Large intestine (tissue), 3 donors: ENCODE measurements around the gene VPS45. TPM values are rescaled to one million over a fixed set of nuclear protein-coding genes. Genes with fewer than 3 reads are reported as not detected.
A peak's percentile ranks its signal among the peaks of the same experiment; 100 is the strongest.

Source experiments
- DNase-seq, 2 donors: peaks; one replicate each; pipeline versions ENCODE4 v3.0.0 to v3.0.0-alpha.2; 2013
- H3K27ac ChIP-seq: one replicate; pipeline ENCODE4 v1.5.1; 2013; ENCODE audit warnings: low read length
- H3K27me3 ChIP-seq: 2 replicates; pipeline ENCODE4 v1.6.1; 2013; ENCODE audit warnings: low read length; ENCODE audit not compliant: control insufficient read depth, insufficient read depth
- H3K36me3 ChIP-seq: 2 replicates; pipeline ENCODE4 v1.6.1; 2013; ENCODE audit warnings: low read length; ENCODE audit not compliant: control insufficient read depth, insufficient read depth
- H3K4me1 ChIP-seq: one replicate; pipeline ENCODE4 v1.6.1; 2013; ENCODE audit warnings: low read length; ENCODE audit not compliant: control insufficient read depth, insufficient read depth
- H3K4me3 ChIP-seq: one replicate; pipeline ENCODE4 v1.5.1; 2013; ENCODE audit warnings: low read length
- H3K9me3 ChIP-seq: one replicate; pipeline ENCODE4 v1.6.1; 2013; ENCODE audit warnings: mild to moderate bottlenecking, low read depth, low read length, moderate library complexity; ENCODE audit not compliant: control insufficient read depth
- WGBS: methylation state at CpG from one replicate; pipeline ENCODE4 v1.1.5; 2013; ENCODE audit warnings: low lambda C conversion rate; ENCODE audit not compliant: insufficient coverage; 5-methylcytosine and 5-hydroxymethylcytosine counted together
- polyA plus RNA-seq: library from polyadenylated mRNA; unstranded; fragments of 120-200 nt; gene quantifications from one replicate; pipeline ENCODE4 v1.2.1, GENCODE V29; 2013

The VPS45 gene
- polyA plus RNA-seq, 1 donor: 43.6 TPM

- Histone ChIP-seq H3K36me3 (peaks cover 35% of the 10 kb centered on the region), H3K4me3 (no peak overlapping the region), H3K27ac (peak overlapping the region; percentile 5), H3K9me3 (peaks cover 4% of the 10 kb centered on the region), H3K4me1 (no peaks in the 10 kb centered on the region), H3K27me3 (peaks cover 24% of the 10 kb centered on the region)
- no CpG with 5 or more reads among the region's 4 CpGs for WGBS
- DNase-seq: no peak
Measured at GRCh38 chr1:150154143-150154542, 86.6 kb downstream of the VPS45 start.

GRCh38 chr1:150155413-150156071 lies 88.0 kb downstream of the VPS45 start:
- Histone ChIP-seq H3K27me3 (peaks cover 16% of the 10 kb centered on the region), H3K36me3 (peaks cover 44% of the 10 kb centered on the region), H3K9me3 (peaks cover 3% of the 10 kb centered on the region), H3K4me1 (no peaks in the 10 kb centered on the region), H3K27ac (no peak overlapping the region), H3K4me3 (no peak overlapping the region)
- no CpG with 5 or more reads among the region's 13 CpGs for WGBS
- DNase-seq: no peak

- DNase-seq: no peak
- no CpG with 5 or more reads among the region's 16 CpGs for WGBS
- Histone ChIP-seq H3K9me3 (no peaks in the 10 kb centered on the region), H3K27me3 (peaks cover 2% of the 10 kb centered on the region), H3K36me3 (peaks cover 44% of the 10 kb centered on the region), H3K4me3 (no peak overlapping the region), H3K4me1 (peaks cover 5% of the 10 kb centered on the region), H3K27ac (no peak overlapping the region)
Measured at GRCh38 chr1:150156868-150157603, 89.5 kb downstream of the VPS45 start.

- DNase-seq: no peak
- Histone ChIP-seq H3K4me1 (peaks cover 20% of the 10 kb centered on the region), H3K27me3 (no peaks in the 10 kb centered on the region), H3K4me3 (no peak overlapping the region), H3K9me3 (no peaks in the 10 kb centered on the region), H3K27ac (peak overlapping the region; percentile 25), H3K36me3 (peaks cover 35% of the 10 kb centered on the region)
- 67% methylated on average over 1 of the region's 8 CpGs for WGBS
Measured at GRCh38 chr1:150159550-150159949, 92.0 kb downstream of the VPS45 start.

DNA sequence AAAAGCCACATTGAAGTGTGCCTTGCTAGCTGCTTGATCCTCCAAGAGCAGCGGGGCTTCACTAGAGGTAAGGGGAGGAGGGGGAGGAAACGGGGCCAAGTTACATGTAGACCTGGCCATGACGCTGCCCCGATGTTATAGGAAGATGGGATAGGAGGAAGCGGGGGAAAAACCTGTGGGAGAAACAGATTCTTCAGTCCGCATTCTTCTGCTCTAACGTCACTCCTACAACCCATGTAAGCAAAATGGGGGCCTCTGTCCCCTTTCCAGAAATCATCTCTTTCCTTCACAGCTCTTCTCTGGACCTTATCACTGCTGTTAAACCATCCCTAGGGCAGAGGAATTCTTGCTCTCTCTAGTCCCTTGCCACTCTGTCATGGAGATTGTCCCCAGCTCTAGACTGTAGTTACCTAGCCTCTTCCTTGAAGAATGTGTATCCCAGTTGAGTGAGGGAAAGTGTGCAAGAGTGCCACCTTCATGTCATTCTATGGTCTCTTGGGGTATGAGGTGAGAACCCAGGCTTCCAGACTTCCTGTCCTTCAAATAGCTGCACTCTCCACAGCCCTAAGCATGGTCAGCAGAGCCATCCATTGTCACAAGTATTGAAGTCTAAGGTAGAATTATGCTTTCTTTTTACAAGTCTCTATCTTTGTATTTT lies 93.5 kb downstream of the VPS45 start:
- no peak for DNase-seq
- Histone ChIP-seq H3K36me3 (peaks cover 31% of the 10 kb centered on the region), H3K4me3 (no peak overlapping the region), H3K27ac (peak overlapping the region; percentile 80), H3K27me3 (no peaks in the 10 kb centered on the region), H3K9me3 (no peaks in the 10 kb centered on the region), H3K4me1 (peaks cover 20% of the 10 kb centered on the region)
- no CpG with 5 or more reads among the region's 7 CpGs for WGBS

- Histone ChIP-seq H3K27ac (peak overlapping the region; percentile 80), H3K4me1 (peaks cover 20% of the 10 kb centered on the region), H3K27me3 (no peaks in the 10 kb centered on the region), H3K36me3 (peaks cover 24% of the 10 kb centered on the region), H3K9me3 (no peaks in the 10 kb centered on the region), H3K4me3 (no peak overlapping the region)
- no peak for DNase-seq
- no CpG with 5 or more reads among the region's 9 CpGs for WGBS
Measured at GRCh38 chr1:150161747-150162581, 94.4 kb downstream of the VPS45 start.

- H3K4me3 ChIP-seq: peak overlapping the region; percentile 31
Measured at GRCh38 chr1:150162582-150162861, 94.9 kb downstream of the VPS45 start.

DNA sequence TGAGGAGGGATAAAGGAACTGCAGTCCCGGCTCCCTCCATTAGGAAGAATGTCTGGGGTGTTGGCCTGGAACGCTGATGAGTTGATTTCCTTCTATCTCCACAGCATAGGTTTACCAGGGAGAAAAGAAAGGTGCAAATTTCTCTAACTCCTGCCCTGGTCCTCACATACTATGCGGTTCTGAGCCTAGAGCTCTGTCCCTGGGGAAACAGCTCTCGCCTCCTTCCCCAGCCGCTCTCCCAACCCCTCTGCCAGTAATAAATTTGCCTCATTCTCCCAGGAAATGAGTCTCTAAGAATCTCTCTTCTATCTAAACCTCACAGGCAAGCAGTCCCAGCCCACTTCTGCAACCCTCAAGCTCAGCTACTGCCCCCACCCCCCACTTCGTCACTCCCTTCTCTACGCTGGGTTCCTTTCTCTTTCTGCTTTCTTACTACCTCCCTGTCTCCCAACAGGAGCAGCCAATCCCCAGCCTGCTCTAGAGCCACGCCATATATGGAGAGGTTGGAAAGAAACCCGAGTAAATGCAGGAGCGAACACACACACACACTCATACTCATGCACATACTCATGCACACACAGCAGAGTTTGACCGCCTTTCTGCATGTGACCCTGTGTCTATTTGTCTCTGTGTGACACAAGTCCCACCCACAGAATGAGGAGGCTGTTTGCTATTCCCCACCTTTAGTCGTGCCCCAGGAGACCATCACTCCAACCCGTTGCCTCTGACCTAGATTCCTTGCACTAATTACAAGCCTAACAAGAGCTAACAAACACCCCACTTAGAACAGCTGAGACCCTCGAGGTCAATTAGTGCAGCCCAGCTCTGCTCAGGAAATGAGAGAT lies 95.5 kb downstream of the VPS45 start:
- H3K27me3 ChIP-seq: no peaks in the 10 kb centered on the region
- peak overlapping the region; percentile 31 for H3K4me3 ChIP-seq
- H3K36me3 ChIP-seq: peaks cover 14% of the 10 kb centered on the region
- DNase-seq: peak; percentile 95 to 98
- 0% methylated on average over 1 of the region's 14 CpGs for WGBS
- H3K4me1 ChIP-seq: peaks cover 20% of the 10 kb centered on the region
- H3K27ac ChIP-seq: peak overlapping the region; percentile 80
- H3K9me3 ChIP-seq: no peaks in the 10 kb centered on the region

More at GRCh38 chr1:150162582-150162861, 94.9 kb downstream of the VPS45 start:
- peaks cover 19% of the 10 kb centered on the region for H3K36me3 ChIP-seq
- no CpG with 5 or more reads among the region's 4 CpGs for WGBS
- H3K27ac ChIP-seq: peak overlapping the region; percentile 80
- DNase-seq: no peak
- peaks cover 20% of the 10 kb centered on the region for H3K4me1 ChIP-seq
- H3K27me3 ChIP-seq: no peaks in the 10 kb centered on the region
- no peaks in the 10 kb centered on the region for H3K9me3 ChIP-seq

- WGBS: no CpG with 5 or more reads among the region's 5 CpGs
- Histone ChIP-seq H3K4me1 (peaks cover 20% of the 10 kb centered on the region), H3K9me3 (no peaks in the 10 kb centered on the region), H3K27ac (peak overlapping the region; percentile 75), H3K36me3 (peaks cover 8% of the 10 kb centered on the region), H3K4me3 (no peak overlapping the region), H3K27me3 (no peaks in the 10 kb centered on the region)
- DNase-seq: no peak
Measured at GRCh38 chr1:150164224-150164623, 96.6 kb downstream of the VPS45 start.
